DMS53 (cell line): ENCODE results near the gene TSPAN14.

Experiments
- DNase-seq: peaks from one replicate; lab custom pipeline; 2025; lab: John Stamatoyannopoulos, UW

The TSPAN14 gene

GRCh38 chr10:80421707-80422536 lies 32.2 kb upstream of the TSPAN14 start:
- DNase-seq = no peak

GRCh38 chr10:80425901-80426300 lies 28.2 kb upstream of the TSPAN14 start:
- no peak for DNase-seq

- no peak for DNase-seq
Measured at GRCh38 chr10:80427541-80427940, 26.6 kb upstream of the TSPAN14 start.

GRCh38 chr10:80429521-80429973 lies 24.6 kb upstream of the TSPAN14 start:
- DNase-seq = peak; percentile 50

- no peak for DNase-seq
Measured at GRCh38 chr10:80433134-80433533, 21.0 kb upstream of the TSPAN14 start.

GRCh38 chr10:80436446-80437098 lies 17.5 kb upstream of the TSPAN14 start:
- DNase-seq = no peak

GRCh38 chr10:80437227-80437626 lies 16.9 kb upstream of the TSPAN14 start:
- no peak for DNase-seq

GRCh38 chr10:80441831-80442230 lies 12.3 kb upstream of the TSPAN14 start:
- no peak for DNase-seq

GRCh38 chr10:80442879-80443278 lies 11.2 kb upstream of the TSPAN14 start:
- DNase-seq = no peak

- peak; percentile 75 for DNase-seq
Measured at GRCh38 chr10:80443531-80443974, 10.6 kb upstream of the TSPAN14 start.

- no peak for DNase-seq
Measured at GRCh38 chr10:80444124-80444523, 10.0 kb upstream of the TSPAN14 start.

GRCh38 chr10:80444646-80445319 lies 9.3 kb upstream of the TSPAN14 start:
- DNase-seq = peak; percentile 86

GRCh38 chr10:80447436-80448190 lies 6.5 kb upstream of the TSPAN14 start:
- DNase-seq = no peak

- no peak for DNase-seq
Measured at GRCh38 chr10:80448209-80448942, 5.7 kb upstream of the TSPAN14 start.

- DNase-seq = no peak
Measured at GRCh38 chr10:80449520-80449919, 4.6 kb upstream of the TSPAN14 start.

GRCh38 chr10:80451132-80451531 lies 3.0 kb upstream of the TSPAN14 start:
- no peak for DNase-seq

- DNase-seq = no peak
Measured at GRCh38 chr10:80452069-80452468, 2.0 kb upstream of the TSPAN14 start.

- peak; percentile 10 for DNase-seq
Measured at GRCh38 chr10:80452640-80453039, 1.5 kb upstream of the TSPAN14 start.

- no peak for DNase-seq
Measured at GRCh38 chr10:80453056-80453841, 861 bp upstream of the TSPAN14 start.
